GM06990 (cell line): ENCODE data around the gene HRCT1.
A peak's percentile ranks its signal among the peaks of the same experiment; 100 is the strongest.
"Not testable (repeated sequence)": the region's sequence is repeated elsewhere in the genome, so short reads cannot be mapped to it uniquely, and the experiment has no call there.

Source experiments
- DNase-seq: peaks from one replicate; pipeline ENCODE4 v3.0.0-alpha.2; 2011; ENCODE audit not compliant: insufficient read length; ENCODE audit errors: extremely low read depth
- H3K27me3 ChIP-seq: replicated peaks from 2 replicates; pipeline ENCODE4 v1.6.0; 2011; ENCODE audit warnings: low read length; ENCODE audit not compliant: control insufficient read depth, insufficient read depth
- H3K36me3 ChIP-seq: 2 replicates; pipeline ENCODE4 v1.5.1; 2011; ENCODE audit warnings: low read length; ENCODE audit not compliant: control insufficient read depth, insufficient read depth
- H3K4me3 ChIP-seq: replicated peaks from 2 replicates; pipeline ENCODE4 v1.5.1; 2011; ENCODE audit warnings: low read depth, mild to moderate bottlenecking, control low read depth, low read length
- CTCF ChIP-seq: IDR thresholded peaks from 2 replicates; pipeline ENCODE4 v1.5.1; 2011; ENCODE audit warnings: low read length, control low read depth, mild to moderate bottlenecking, inconsistent platforms; ENCODE audit not compliant: insufficient read depth, poor library complexity, severe bottlenecking

Gene HRCT1

GRCh38 chr9:35872505-35872904 lies 33.5 kb upstream of the HRCT1 start:
- Histone ChIP-seq H3K4me3 (no peak overlapping the region), H3K27me3 (no peaks in the 10 kb centered on the region), H3K36me3 (no peaks in the 10 kb centered on the region)
- TF ChIP-seq CTCF: no peak
- no peak for DNase-seq

- Histone ChIP-seq H3K4me3 (no peak overlapping the region), H3K36me3 (no peaks in the 10 kb centered on the region), H3K27me3 (no peaks in the 10 kb centered on the region)
- peak; percentile 97 for TF ChIP-seq CTCF
- DNase-seq: no peak
Measured at GRCh38 chr9:35882263-35882848, 23.6 kb upstream of the HRCT1 start.

GRCh38 chr9:35882996-35883395 lies 23.0 kb upstream of the HRCT1 start:
- no peak for TF ChIP-seq CTCF
- Histone ChIP-seq H3K4me3 (no peak overlapping the region), H3K27me3 (no peaks in the 10 kb centered on the region), H3K36me3 (no peaks in the 10 kb centered on the region)
- no peak for DNase-seq

GRCh38 chr9:35884908-35885307 lies 21.1 kb upstream of the HRCT1 start:
- not testable (repeated sequence) for DNase-seq, H3K27me3 ChIP-seq, H3K36me3 ChIP-seq, H3K4me3 ChIP-seq

- TF ChIP-seq CTCF: no peak
- DNase-seq: no peak
- Histone ChIP-seq H3K36me3 (no peaks in the 10 kb centered on the region), H3K27me3 (no peaks in the 10 kb centered on the region), H3K4me3 (no peak overlapping the region)
Measured at GRCh38 chr9:35891646-35892045, 14.4 kb upstream of the HRCT1 start.

- Histone ChIP-seq H3K36me3 (no peaks in the 10 kb centered on the region), H3K4me3 (no peak overlapping the region), H3K27me3 (no peaks in the 10 kb centered on the region)
- TF ChIP-seq CTCF: no peak
- DNase-seq: no peak
Measured at GRCh38 chr9:35892051-35892450, 14.0 kb upstream of the HRCT1 start.
